Coronary artery (tissue), 2 donors: ENCODE data around the gene GFRA1.

ENCODE experiments used
- DNase-seq: peaks from one replicate; pipeline ENCODE4 v3.0.0-alpha.2; 2017; ENCODE audit warnings: low spot score
- H3K27ac ChIP-seq, 2 donors: fragments of 200-600 bp; sonication (generic); one replicate each; pipeline ENCODE4 v1.5.1; 2016 to 2019
- H3K4me3 ChIP-seq: fragments of 200-600 bp; sonication (generic); 2 replicates; pipeline ENCODE4 v1.5.1; 2016; ENCODE audit warnings: mild to moderate bottlenecking, moderate library complexity
- CTCF ChIP-seq: fragments of 200-600 bp; sonication (generic); IDR thresholded peaks from one replicate; pipeline ENCODE4 v1.5.1; 2019; ENCODE audit warnings: antibody characterized with exemption

GFRA1 gene

GRCh38 chr10:116272440-116273283 is at the start of gene GFRA1:
GFRA1 (minus strand) TSS chr10:116273206; CDS start chr10:116272029, 1,177 bp downstream.
- H3K27ac ChIP-seq: peak within 1 kb of the TSS; percentile 23 to 71
- no peak for DNase-seq
- TF ChIP-seq CTCF: no peak
- H3K4me3 ChIP-seq: peak within 1 kb of the TSS; percentile 81

GRCh38 chr10:116316503-116316902 is 43.5 kb upstream of the GFRA1 start:
- no peak overlapping the region for H3K27ac ChIP-seq
- H3K4me3 ChIP-seq: no peak overlapping the region
- no peak for DNase-seq
- no peak for TF ChIP-seq CTCF

GRCh38 chr10:116312548-116312947 is 39.5 kb upstream of the GFRA1 start:
- no peak for TF ChIP-seq CTCF
- DNase-seq: no peak

GRCh38 chr10:116311706-116312490 is 38.9 kb upstream of the GFRA1 start:
- H3K27ac ChIP-seq: no peak overlapping the region
- no peak for TF ChIP-seq CTCF
- no peak overlapping the region for H3K4me3 ChIP-seq
- DNase-seq: no peak

More at GRCh38 chr10:116312548-116312947, 39.5 kb upstream of the GFRA1 start:
- Histone ChIP-seq H3K4me3 (no peak overlapping the region), H3K27ac (no peak overlapping the region)

GRCh38 chr10:116311016-116311415 is 38.0 kb upstream of the GFRA1 start:
- no peak for TF ChIP-seq CTCF
- Histone ChIP-seq H3K4me3 (no peak overlapping the region), H3K27ac (no peak overlapping the region)
- DNase-seq: no peak

- TF ChIP-seq CTCF: no peak
- no peak for DNase-seq
- Histone ChIP-seq H3K4me3 (no peak overlapping the region), H3K27ac (no peak overlapping the region)
These were observed 34.4 kb upstream of the GFRA1 start for GRCh38 chr10:116307455-116307854.
